A549 (cell line): Measurements from ENCODE around the gene ABTB1.

ENCODE experiments used
- CHD2 ChIP-seq: fragments of 150-350 bp; IDR thresholded peaks from 2 replicates; pipeline ENCODE4 v1.6.1; 2014; ENCODE audit warnings: low read length; ENCODE audit not compliant: partially characterized antibody
- EP300 ChIP-seq, 2 experiments: fragments of >200 bp; sonication (Bioruptor Twin); formaldehyde crosslinking; IDR thresholded peaks; 2 replicates in 1 of 2; 3 replicates in 1 of 2; pipeline ENCODE4 v1.6.1; 2016 to 2017
- POLR2A ChIP-seq: IDR thresholded peaks from 2 replicates; pipeline ENCODE4 v1.6.1; 2012; ENCODE audit warnings: mild to moderate bottlenecking, low read length
- RAD21 ChIP-seq, 2 experiments: fragments of >200 bp in 1 of 2; sonication (Bioruptor Twin) in 1 of 2; formaldehyde crosslinking in 1 of 2; IDR thresholded peaks in 1 of 2; conservative IDR thresholded peaks in 1 of 2; 2 replicates in 1 of 2; 3 replicates in 1 of 2; pipeline ENCODE4 v1.6.1; 2012 to 2018; ENCODE audit warnings: inconsistent platforms in 1 of 2
- TF ChIP-seq, protein P1 (sequence below): fragments of >200 bp; sonication (Bioruptor Twin); formaldehyde crosslinking; IDR thresholded peaks from 3 replicates; pipeline ENCODE4 v1.5.1; 2016
- TF ChIP-seq, protein P2 (sequence below): IDR thresholded peaks from 2 replicates; pipeline ENCODE4 v1.6.1; 2012
- TF ChIP-seq, protein P3 (sequence below): fragments of 250-450 bp; sonication (Bioruptor Pico); IDR thresholded peaks from 2 replicates; pipeline ENCODE4 v1.5.0; 2021; ENCODE audit warnings: mild to moderate bottlenecking, moderate library complexity, borderline replicate concordance

DNA sequence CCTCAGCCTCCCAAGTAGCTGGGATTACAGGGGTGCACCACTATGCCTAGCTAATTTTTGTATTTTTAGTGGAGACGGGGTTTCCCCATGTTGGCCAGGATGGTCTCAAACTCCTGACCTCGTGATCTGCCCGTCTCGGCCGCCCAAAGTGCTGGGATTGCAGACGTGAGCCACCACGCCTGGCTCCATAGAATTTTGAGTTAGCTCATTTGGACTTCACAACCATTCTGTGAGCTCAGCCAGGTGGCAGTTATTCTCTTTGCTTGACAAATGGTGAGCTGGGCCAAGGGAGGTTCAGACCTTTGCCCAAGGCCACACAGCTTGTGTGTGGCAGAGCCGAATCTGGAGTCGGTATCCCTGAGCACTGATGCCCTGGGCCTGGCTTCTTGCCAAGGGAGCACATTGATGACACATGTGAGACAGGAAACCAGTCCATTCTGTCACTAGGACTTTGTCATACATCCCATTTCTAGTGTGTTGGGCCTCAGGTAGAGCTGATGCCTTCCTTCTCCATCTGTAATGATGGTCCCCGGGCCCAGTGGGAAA, 26.2 kb upstream of the ABTB1 start:
- no peak for TF ChIP-seq CHD2
- no peak for TF ChIP-seq RAD21 (conservative IDR thresholded peaks at IDR 0.05 in 1 of 2, IDR thresholded peaks at IDR 0.05 in 1 of 2)
- TF ChIP-seq, protein P1, sequence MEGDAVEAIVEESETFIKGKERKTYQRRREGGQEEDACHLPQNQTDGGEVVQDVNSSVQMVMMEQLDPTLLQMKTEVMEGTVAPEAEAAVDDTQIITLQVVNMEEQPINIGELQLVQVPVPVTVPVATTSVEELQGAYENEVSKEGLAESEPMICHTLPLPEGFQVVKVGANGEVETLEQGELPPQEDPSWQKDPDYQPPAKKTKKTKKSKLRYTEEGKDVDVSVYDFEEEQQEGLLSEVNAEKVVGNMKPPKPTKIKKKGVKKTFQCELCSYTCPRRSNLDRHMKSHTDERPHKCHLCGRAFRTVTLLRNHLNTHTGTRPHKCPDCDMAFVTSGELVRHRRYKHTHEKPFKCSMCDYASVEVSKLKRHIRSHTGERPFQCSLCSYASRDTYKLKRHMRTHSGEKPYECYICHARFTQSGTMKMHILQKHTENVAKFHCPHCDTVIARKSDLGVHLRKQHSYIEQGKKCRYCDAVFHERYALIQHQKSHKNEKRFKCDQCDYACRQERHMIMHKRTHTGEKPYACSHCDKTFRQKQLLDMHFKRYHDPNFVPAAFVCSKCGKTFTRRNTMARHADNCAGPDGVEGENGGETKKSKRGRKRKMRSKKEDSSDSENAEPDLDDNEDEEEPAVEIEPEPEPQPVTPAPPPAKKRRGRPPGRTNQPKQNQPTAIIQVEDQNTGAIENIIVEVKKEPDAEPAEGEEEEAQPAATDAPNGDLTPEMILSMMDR: no peak
- TF ChIP-seq, protein P2, sequence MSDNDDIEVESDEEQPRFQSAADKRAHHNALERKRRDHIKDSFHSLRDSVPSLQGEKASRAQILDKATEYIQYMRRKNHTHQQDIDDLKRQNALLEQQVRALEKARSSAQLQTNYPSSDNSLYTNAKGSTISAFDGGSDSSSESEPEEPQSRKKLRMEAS: no peak
- TF ChIP-seq POLR2A: no peak
- no peak for TF ChIP-seq EP300 (IDR thresholded peaks at IDR 0.05)
- TF ChIP-seq, protein P3, sequence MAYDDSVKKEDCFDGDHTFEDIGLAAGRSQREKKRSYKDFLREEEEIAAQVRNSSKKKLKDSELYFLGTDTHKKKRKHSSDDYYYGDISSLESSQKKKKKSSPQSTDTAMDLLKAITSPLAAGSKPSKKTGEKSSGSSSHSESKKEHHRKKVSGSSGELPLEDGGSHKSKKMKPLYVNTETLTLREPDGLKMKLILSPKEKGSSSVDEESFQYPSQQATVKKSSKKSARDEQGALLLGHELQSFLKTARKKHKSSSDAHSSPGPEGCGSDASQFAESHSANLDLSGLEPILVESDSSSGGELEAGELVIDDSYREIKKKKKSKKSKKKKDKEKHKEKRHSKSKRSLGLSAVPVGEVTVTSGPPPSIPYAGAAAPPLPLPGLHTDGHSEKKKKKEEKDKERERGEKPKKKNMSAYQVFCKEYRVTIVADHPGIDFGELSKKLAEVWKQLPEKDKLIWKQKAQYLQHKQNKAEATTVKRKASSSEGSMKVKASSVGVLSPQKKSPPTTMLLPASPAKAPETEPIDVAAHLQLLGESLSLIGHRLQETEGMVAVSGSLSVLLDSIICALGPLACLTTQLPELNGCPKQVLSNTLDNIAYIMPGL (CRISPR knock-in tag): no peak
